H1 (cell line): ENCODE measurements around the gene ISOC2. TPM values are rescaled to one million over a fixed set of nuclear protein-coding genes. Genes with fewer than 3 reads are reported as not detected.

ENCODE experiments used
- CTCF ChIA-PET: fragments of 300-600 bp; sonication (Branson Sonifier 250); formaldehyde crosslinking; loops from one replicate; lab custom pipeline; 2021; ENCODE audit not compliant: partially characterized antibody; lab: Charles Lee
- POLR2A ChIA-PET: fragments of 300-600 bp; sonication (Branson Sonifier 250); formaldehyde crosslinking; loops from one replicate; lab custom pipeline; 2021; ENCODE audit warnings: inconsistent platforms; ENCODE audit not compliant: partially characterized antibody; lab: Charles Lee
- DNase-seq, 2 experiments: peaks; one replicate each; pipeline versions ENCODE4 v3.0.0 to v3.0.0-alpha.2; 2010 to 2022; ENCODE audit warnings: low spot score in 2 of 2, low read depth in 1 of 2, mixed read lengths in 1 of 2
- FAIRE-seq: peaks from 2 replicates; lab custom pipeline; 2011; peaks lifted over from hg19 to GRCh38; lab: Jason Lieb, UNC
- H2AFZ ChIP-seq: 2 replicates; pipeline ENCODE4 v1.8.1; 2012; ENCODE audit warnings: low read length, inconsistent platforms
- H2AK5ac ChIP-seq: 2 replicates; pipeline ENCODE4 v1.6.1; 2013; ENCODE audit warnings: low read depth, low read length
- H2BK120ac ChIP-seq: replicated peaks from 2 replicates; pipeline ENCODE3; 2013; ENCODE audit warnings: low read depth, low read length, inconsistent platforms
- H2BK12ac ChIP-seq: 2 replicates; pipeline ENCODE4 v1.6.1; 2013; ENCODE audit warnings: low read depth, low read length
- H2BK15ac ChIP-seq: 2 replicates; pipeline ENCODE4 v1.6.1; 2013; ENCODE audit warnings: low read length
- H2BK20ac ChIP-seq: 2 replicates; pipeline ENCODE4 v1.6.1; 2013; ENCODE audit warnings: low read length
- H2BK5ac ChIP-seq: 2 replicates; pipeline ENCODE4 v1.6.1; 2013; ENCODE audit warnings: low read depth, low read length
- H3K14ac ChIP-seq: 2 replicates; pipeline ENCODE4 v1.6.1; 2013; ENCODE audit warnings: inconsistent platforms; ENCODE audit not compliant: insufficient read length
- H3K18ac ChIP-seq: 2 replicates; pipeline ENCODE4 v1.6.1; 2013; ENCODE audit warnings: low read length; ENCODE audit errors: extremely low read depth
- H3K23ac ChIP-seq: 2 replicates; pipeline ENCODE4 v1.6.1; 2013; ENCODE audit warnings: inconsistent platforms; ENCODE audit not compliant: insufficient read length
- H3K23me2 ChIP-seq: 2 replicates; pipeline ENCODE4 v1.6.1; 2013; ENCODE audit warnings: low read depth, low read length
- H3K27ac ChIP-seq: 2 replicates; pipeline ENCODE4 v1.6.1; 2011; ENCODE audit warnings: low read depth, low read length, inconsistent platforms
- H3K27me3 ChIP-seq, 4 experiments: replicated peaks in 1 of 4; 1 replicate in 1 of 4; 2 replicates in 3 of 4; pipeline versions ENCODE4 v1.6.1 to v1.8.1; 2011 to 2013; ENCODE audit warnings: low read length in 3 of 4, mild to moderate bottlenecking in 3 of 4, inconsistent platforms in 2 of 4, mixed read lengths in 2 of 4, moderate library complexity in 1 of 4; ENCODE audit not compliant: control insufficient read depth in 3 of 4, insufficient read depth in 3 of 4; ENCODE audit errors: extremely low read depth in 1 of 4
- H3K36me3 ChIP-seq, 4 experiments: 2 replicates each; pipeline versions ENCODE4 v1.6.1 to v1.8.1; 2011 to 2013; ENCODE audit warnings: mild to moderate bottlenecking in 4 of 4, low read length in 3 of 4, moderate library complexity in 2 of 4, control low read depth in 1 of 4, inconsistent platforms in 1 of 4; ENCODE audit not compliant: insufficient read depth in 4 of 4, control insufficient read depth in 2 of 4
- H3K4ac ChIP-seq: replicated peaks from 2 replicates; pipeline ENCODE3; 2013; ENCODE audit warnings: low read length, low read depth, mixed read lengths, inconsistent platforms; ENCODE audit not compliant: insufficient read length
- H3K4me1 ChIP-seq, 4 experiments: replicated peaks in 1 of 4; 1 replicate in 1 of 4; 2 replicates in 3 of 4; pipeline versions ENCODE4 v1.6.1 to v1.8.1; 2011 to 2013; ENCODE audit warnings: low read length in 3 of 4, inconsistent platforms in 2 of 4, mixed read lengths in 1 of 4; ENCODE audit not compliant: insufficient read depth in 4 of 4, control insufficient read depth in 3 of 4
- H3K4me2 ChIP-seq, 2 experiments: 2 replicates each; pipeline versions ENCODE4 v1.6.1 to v1.8.1; 2011 to 2013; ENCODE audit warnings: low read depth in 2 of 2, low read length in 2 of 2, control low read depth in 1 of 2, inconsistent platforms in 1 of 2, mild to moderate bottlenecking in 1 of 2; ENCODE audit not compliant: insufficient read depth in 1 of 2
- H3K4me3 ChIP-seq, 4 experiments: fragments of 200-600, 300-600 bp in 1 of 4; sonication (generic), shearing (Covaris generic), sonication (Bioruptor Twin) in 1 of 4; 2 replicates each; pipeline versions ENCODE4 v1.5.1 to v1.8.1; 2011 to 2016; ENCODE audit warnings: low read length in 4 of 4, low read depth in 3 of 4, control low read depth in 2 of 4, inconsistent platforms in 2 of 4, mild to moderate bottlenecking in 2 of 4, mixed read lengths in 1 of 4, moderate library complexity in 1 of 4; ENCODE audit not compliant: insufficient read depth in 2 of 4; ENCODE audit errors: extremely low read depth in 1 of 4
- H3K56ac ChIP-seq: replicated peaks from 2 replicates; pipeline ENCODE3; 2013; ENCODE audit warnings: low read depth, mild to moderate bottlenecking, mixed read lengths, low read length, inconsistent platforms; ENCODE audit not compliant: insufficient read length
- H3K79me1 ChIP-seq: 2 replicates; pipeline ENCODE4 v1.6.1; 2013; ENCODE audit warnings: low read depth, low read length, control low read depth
- H3K79me2 ChIP-seq, 2 experiments: 2 replicates each; pipeline versions ENCODE4 v1.6.1 to v1.8.1; 2012 to 2013; ENCODE audit warnings: low read length in 2 of 2, mild to moderate bottlenecking in 2 of 2, inconsistent platforms in 1 of 2; ENCODE audit not compliant: insufficient read depth in 2 of 2, control insufficient read depth in 1 of 2
- H3K9ac ChIP-seq, 4 experiments: replicated peaks in 1 of 4; 1 replicate in 1 of 4; 2 replicates in 3 of 4; pipeline versions ENCODE4 v1.6.1 to v1.8.1; 2011 to 2013; ENCODE audit warnings: low read depth in 3 of 4, low read length in 3 of 4, control low read depth in 2 of 4, mild to moderate bottlenecking in 2 of 4, moderate library complexity in 2 of 4, inconsistent platforms in 1 of 4; ENCODE audit errors: extremely low read depth in 1 of 4
- H3K9me3 ChIP-seq, 2 experiments: 2 replicates each; pipeline versions ENCODE4 v1.6.1 to v1.8.1; 2012 to 2013; ENCODE audit warnings: mild to moderate bottlenecking in 2 of 2, moderate library complexity in 2 of 2, control low read depth in 1 of 2, inconsistent platforms in 1 of 2, low read depth in 1 of 2, low read length in 1 of 2, mixed read lengths in 1 of 2; ENCODE audit not compliant: insufficient read depth in 2 of 2
- H4K20me1 ChIP-seq, 2 experiments: replicated peaks in 1 of 2; 2 replicates each; pipeline versions ENCODE3 to v1.8.1; 2011 to 2013; ENCODE audit warnings: inconsistent platforms in 2 of 2, low read length in 2 of 2, mild to moderate bottlenecking in 1 of 2; ENCODE audit not compliant: insufficient read depth in 2 of 2, control insufficient read depth in 1 of 2
- H4K5ac ChIP-seq: 2 replicates; pipeline ENCODE4 v1.6.1; 2013; ENCODE audit warnings: low read length, low read depth, mixed read lengths, inconsistent platforms; ENCODE audit not compliant: insufficient read length
- H4K8ac ChIP-seq: 2 replicates; pipeline ENCODE4 v1.8.0; 2013; ENCODE audit warnings: mild to moderate bottlenecking, moderate library complexity, low read length, inconsistent platforms; ENCODE audit not compliant: insufficient read depth; ENCODE audit errors: extremely low read depth
- H4K91ac ChIP-seq: replicated peaks from 2 replicates; pipeline ENCODE3; 2013; ENCODE audit warnings: low read length, mixed read lengths, inconsistent platforms; ENCODE audit not compliant: insufficient read length
- KDM5A ChIP-seq: fragments of 200-600 bp; IDR thresholded peaks from 2 replicates; pipeline ENCODE4 v1.7.1; 2012; ENCODE audit warnings: mild to moderate bottlenecking, low read length, inconsistent platforms, mixed read lengths
- RAD21 ChIP-seq, 2 experiments: IDR thresholded peaks in 1 of 2; conservative IDR thresholded peaks in 1 of 2; 2 replicates each; pipeline ENCODE4 v1.6.1; 2011; ENCODE audit warnings: low read depth in 2 of 2, low read length in 2 of 2, improper control_type of control experiment in 1 of 2, inconsistent platforms in 1 of 2, mild to moderate bottlenecking in 1 of 2, moderate library complexity in 1 of 2
- WGBS, 2 experiments: shearing (Covaris generic) in 1 of 2; methylation state at CpG; one replicate each; pipeline versions ENCODE4 v1.1.6 to v1.1.7; 2013 to 2015; ENCODE audit warnings: low lambda C conversion rate in 2 of 2, mixed read lengths in 2 of 2, inconsistent platforms in 1 of 2, low coverage in 1 of 2, missing lambda C conversion rate in 1 of 2; ENCODE audit not compliant: insufficient replicate concordance in 2 of 2, insufficient coverage in 1 of 2, insufficient read length in 1 of 2; ENCODE audit errors: extremely low coverage in 1 of 2, missing lambda C conversion rate in 1 of 2; 5-methylcytosine and 5-hydroxymethylcytosine counted together
- polyA plus RNA-seq, 7 experiments: library from polyadenylated mRNA; depleted of rRNA in 3 of 7; stranded (reverse) in 5 of 7; unstranded in 2 of 7; fragments of >200 nt in 5 of 7; fragments of 200-250 nt in 2 of 7; gene quantifications; 1 replicate in 5 of 7; 2 replicates in 1 of 7; 4 replicates in 1 of 7; pipeline versions ENCODE4 v1.2.1 to v1.2.3, GENCODE V29; 2011 to 2013; ENCODE audit warnings: missing spikeins in 2 of 7, mixed read lengths in 2 of 7
- total RNA-seq: library from RNA; stranded (reverse); fragmentation: NEBNext Ultra II Directional; extraction: Animal tissue kit (Norgen Biotek cat#: 25700); gene quantifications from 2 replicates; pipeline ENCODE4 v1.2.1, GENCODE V29; 2021
- TF ChIP-seq, protein P1 (sequence below), 3 experiments: IDR thresholded peaks; 1 replicate in 2 of 3; 2 replicates in 1 of 3; pipeline versions ENCODE4 v1.5.1 to v1.6.1; 2011; ENCODE audit warnings: low read length in 3 of 3, mild to moderate bottlenecking in 3 of 3, inconsistent platforms in 2 of 3, low read depth in 1 of 3, moderate library complexity in 1 of 3; ENCODE audit not compliant: insufficient read depth in 1 of 3; ENCODE audit errors: control extremely low read depth in 1 of 3
- TF ChIP-seq, protein P2 (sequence below): IDR thresholded peaks from 2 replicates; pipeline ENCODE4 v1.6.1; 2012; ENCODE audit warnings: inconsistent platforms
- TF ChIP-seq, protein P3 (sequence below): IDR thresholded peaks from 2 replicates; pipeline ENCODE4 v1.6.1; 2012; ENCODE audit warnings: inconsistent platforms

The ISOC2 gene
- total and polyA plus RNA-seq, 2 of the 8 experiments (the other 6 are each of a cell fraction or from before 2014, with no cell fraction given) = 96.9 to 152 TPM

DNA sequence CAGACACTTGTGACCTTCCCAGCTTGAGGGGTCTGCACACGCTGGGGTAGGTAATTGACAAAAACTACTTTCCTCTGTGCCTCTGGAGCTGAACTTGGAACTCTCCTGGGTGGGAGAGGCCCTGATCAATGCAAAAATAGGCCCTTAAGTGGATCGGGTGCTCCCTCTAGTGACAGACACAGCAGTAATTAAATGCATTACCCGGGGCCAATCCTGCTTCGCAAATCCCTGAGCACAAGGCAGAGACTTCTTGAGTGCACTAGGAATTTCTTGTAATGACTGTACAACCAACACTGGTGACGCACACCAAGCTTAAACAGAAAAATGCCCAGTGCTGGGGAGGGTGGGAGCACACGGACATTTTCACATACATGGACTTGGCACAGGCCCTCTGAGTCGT lies 43.3 kb downstream of the ISOC2 start:
- no peaks in the 10 kb centered on the region for H3K79me1 ChIP-seq
- H3K4ac ChIP-seq = no peak overlapping the region
- H4K5ac ChIP-seq = no peak overlapping the region
- FAIRE-seq = peak; percentile 91
- H4K8ac ChIP-seq = no peak overlapping the region
- 27% methylated on average over 7 of the region's 7 CpGs; no CpG with 5 or more reads in 1 of the 2 experiments for WGBS, 2 experiments
- DNase-seq = peak; percentile 41 to 71
- no peak overlapping the region for H2AK5ac ChIP-seq
- H2BK12ac ChIP-seq = no peak overlapping the region
- peaks cover 0 to 9% (median 2%) of the 10 kb centered on the region in 4 experiments; a peak in 2 of 7 replicates for H3K27me3 ChIP-seq
- no peak overlapping the region for H2BK5ac ChIP-seq
- H3K4me2 ChIP-seq = no peak overlapping the region
- no peaks in the 10 kb centered on the region for H3K79me2 ChIP-seq
- CTCF ChIA-PET = interaction anchor here (0.6 to 4.3 kb wide), 51 partner anchors 9 to 943 kb away, joined by 3 to 17 read pairs (median 4); partner anchors contain the start of genes PPP6R1, RPL28 and SHISA7
- no peak overlapping the region for H3K56ac ChIP-seq
- H2BK120ac ChIP-seq = no peak overlapping the region
- H2AFZ ChIP-seq = peak overlapping the region; percentile 92
- H3K4me1 ChIP-seq = peaks cover 0 to 2% (median 0%) of the 10 kb centered on the region in 4 experiments; a peak in 1 of 7 replicates
- no peak overlapping the region for H3K4me3 ChIP-seq
- no peak overlapping the region for H3K14ac ChIP-seq
- no peak overlapping the region for H3K23ac ChIP-seq
- H3K9ac ChIP-seq = no peak overlapping the region
- H4K91ac ChIP-seq = no peak overlapping the region
- POLR2A ChIA-PET = interaction anchor here (3.1 to 34.6 kb wide), 2 partner anchors 9 to 23 kb away, joined by 12 to 874 read pairs; partner anchors contain the start of genes RPL28, TMEM238 and UBE2S
- no peak overlapping the region for H2BK15ac ChIP-seq
- no peaks in the 10 kb centered on the region for H4K20me1 ChIP-seq
- no peak overlapping the region for H2BK20ac ChIP-seq
- no peaks in the 10 kb centered on the region for H3K36me3 ChIP-seq
- no peaks in the 10 kb centered on the region for H3K23me2 ChIP-seq
- TF ChIP-seq, protein P1, sequence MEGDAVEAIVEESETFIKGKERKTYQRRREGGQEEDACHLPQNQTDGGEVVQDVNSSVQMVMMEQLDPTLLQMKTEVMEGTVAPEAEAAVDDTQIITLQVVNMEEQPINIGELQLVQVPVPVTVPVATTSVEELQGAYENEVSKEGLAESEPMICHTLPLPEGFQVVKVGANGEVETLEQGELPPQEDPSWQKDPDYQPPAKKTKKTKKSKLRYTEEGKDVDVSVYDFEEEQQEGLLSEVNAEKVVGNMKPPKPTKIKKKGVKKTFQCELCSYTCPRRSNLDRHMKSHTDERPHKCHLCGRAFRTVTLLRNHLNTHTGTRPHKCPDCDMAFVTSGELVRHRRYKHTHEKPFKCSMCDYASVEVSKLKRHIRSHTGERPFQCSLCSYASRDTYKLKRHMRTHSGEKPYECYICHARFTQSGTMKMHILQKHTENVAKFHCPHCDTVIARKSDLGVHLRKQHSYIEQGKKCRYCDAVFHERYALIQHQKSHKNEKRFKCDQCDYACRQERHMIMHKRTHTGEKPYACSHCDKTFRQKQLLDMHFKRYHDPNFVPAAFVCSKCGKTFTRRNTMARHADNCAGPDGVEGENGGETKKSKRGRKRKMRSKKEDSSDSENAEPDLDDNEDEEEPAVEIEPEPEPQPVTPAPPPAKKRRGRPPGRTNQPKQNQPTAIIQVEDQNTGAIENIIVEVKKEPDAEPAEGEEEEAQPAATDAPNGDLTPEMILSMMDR (IDR thresholded peaks at IDR 0.05; ENCODE audit: control extremely low read depth in 1 of 3, insufficient read depth in 1 of 3, low read depth in 1 of 3, low read length in 3 of 3) = peak; percentile 45 to 85 (median 72)
- TF ChIP-seq RAD21 (IDR thresholded peaks at IDR 0.05 in 1 of 2, conservative IDR thresholded peaks at IDR 0.05 in 1 of 2; ENCODE audit: low read depth in 2 of 2, low read length in 2 of 2) (peak; percentile 93 to 97), KDM5A (no peak)
- TF ChIP-seq, protein P2, sequence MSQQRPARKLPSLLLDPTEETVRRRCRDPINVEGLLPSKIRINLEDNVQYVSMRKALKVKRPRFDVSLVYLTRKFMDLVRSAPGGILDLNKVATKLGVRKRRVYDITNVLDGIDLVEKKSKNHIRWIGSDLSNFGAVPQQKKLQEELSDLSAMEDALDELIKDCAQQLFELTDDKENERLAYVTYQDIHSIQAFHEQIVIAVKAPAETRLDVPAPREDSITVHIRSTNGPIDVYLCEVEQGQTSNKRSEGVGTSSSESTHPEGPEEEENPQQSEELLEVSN = peak; percentile 79
- TF ChIP-seq, protein P3, sequence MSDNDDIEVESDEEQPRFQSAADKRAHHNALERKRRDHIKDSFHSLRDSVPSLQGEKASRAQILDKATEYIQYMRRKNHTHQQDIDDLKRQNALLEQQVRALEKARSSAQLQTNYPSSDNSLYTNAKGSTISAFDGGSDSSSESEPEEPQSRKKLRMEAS = peak; percentile 84
- no peak overlapping the region for H3K18ac ChIP-seq
- H3K9me3 ChIP-seq = no peaks in the 10 kb centered on the region; a peak in 1 of 4 replicates
- no peak overlapping the region for H3K27ac ChIP-seq
